GM12801 (cell line): ENCODE results near the gene SCN4B.

Experiments
- CTCF ChIP-seq: IDR thresholded peaks from one replicate; pipeline ENCODE4 v1.5.1; 2011; ENCODE audit warnings: control low read depth; ENCODE audit not compliant: insufficient read length; ENCODE audit errors: extremely low read depth

SCN4B gene

GRCh38 chr11:118098996-118099837 lies 53.4 kb downstream of the SCN4B start:
- no peak for TF ChIP-seq CTCF

GRCh38 chr11:118095967-118096367 lies 56.7 kb downstream of the SCN4B start:
- TF ChIP-seq CTCF = no peak

- no peak for TF ChIP-seq CTCF
These were observed 57.1 kb downstream of the SCN4B start for GRCh38 chr11:118095493-118095892.

GRCh38 chr11:118092907-118093571 lies 59.6 kb downstream of the SCN4B start:
- no peak for TF ChIP-seq CTCF

- TF ChIP-seq CTCF = no peak
These were observed 60.9 kb downstream of the SCN4B start for GRCh38 chr11:118091690-118092089.

GRCh38 chr11:118090545-118091162 lies 62.0 kb downstream of the SCN4B start:
- no peak for TF ChIP-seq CTCF

GRCh38 chr11:118088531-118088930 lies 64.1 kb downstream of the SCN4B start:
- TF ChIP-seq CTCF = no peak
